Activated CD8-positive, alpha-beta T cell treated with anti-CD3 and anti-CD28 coated beads, Interleukin-2, amount 10 ng/mL, durations not matched to agents 7 days and 5 days (primary cell): Measurements from ENCODE around the gene MRPL39. TPM values are rescaled to one million over a fixed set of nuclear protein-coding genes. Genes with fewer than 3 reads are reported as not detected.

Experiments
- total RNA-seq, 2 experiments: library from RNA; stranded (reverse); gene quantifications; one replicate each; pipeline ENCODE4 v1.2.3, GENCODE V29; 2021

MRPL39 gene
- total RNA-seq, 2 experiments from 2014 or later = 42.7 to 44.5 TPM

Other genes with a start within 250 kb of the MRPL39 start
- gene JAM2, start 31.8 kb upstream of the MRPL39 start, total RNA-seq = under 1 TPM in 1 of 2 experiments, not detected in 1; 0.05 TPM
- 100 to 1,000 TPM; 148 to 150 TPM for gene ATP5PF, start 127.4 kb upstream of the MRPL39 start, total RNA-seq
- 10 to 100 TPM; 21.3 to 26.9 TPM for gene GABPA, start 127.5 kb upstream of the MRPL39 start, total RNA-seq